H1 (cell line): ENCODE measurements around the gene INPP5A. TPM values are rescaled to one million over a fixed set of nuclear protein-coding genes. Genes with fewer than 3 reads are reported as not detected.

Experiments
- CEBPB ChIP-seq: IDR thresholded peaks from 2 replicates; pipeline ENCODE4 v1.6.1; 2012; ENCODE audit warnings: low read depth, low read length
- RFX5 ChIP-seq: IDR thresholded peaks from 2 replicates; pipeline ENCODE4 v1.6.1; 2011; ENCODE audit warnings: low read depth, low read length, improper control_type of control experiment, borderline replicate concordance
- polyA plus RNA-seq, 7 experiments: library from polyadenylated mRNA; depleted of rRNA in 3 of 7; stranded (reverse) in 5 of 7; unstranded in 2 of 7; fragments of >200 nt in 5 of 7; fragments of 200-250 nt in 2 of 7; gene quantifications; 1 replicate in 5 of 7; 2 replicates in 1 of 7; 4 replicates in 1 of 7; pipeline versions ENCODE4 v1.2.1 to v1.2.3, GENCODE V29; 2011 to 2013; ENCODE audit warnings: missing spikeins in 2 of 7, mixed read lengths in 2 of 7
- total RNA-seq: library from RNA; stranded (reverse); fragmentation: NEBNext Ultra II Directional; extraction: Animal tissue kit (Norgen Biotek cat#: 25700); gene quantifications from 2 replicates; pipeline ENCODE4 v1.2.1, GENCODE V29; 2021
- TF ChIP-seq, protein P1 (sequence below): fragments of 300-600 bp; sonication (generic); IDR thresholded peaks from 2 replicates; pipeline ENCODE4 v1.7.1; 2012; ENCODE audit warnings: low read length, moderate library complexity, mild to moderate bottlenecking, inconsistent platforms; ENCODE audit not compliant: insufficient replicate concordance
- TF ChIP-seq, protein P2 (sequence below): IDR thresholded peaks from 2 replicates; pipeline ENCODE4 v1.6.1; 2012; ENCODE audit warnings: low read length, inconsistent platforms

The INPP5A gene
- total and polyA plus RNA-seq, 2 of the 8 experiments (the other 6 are each of a cell fraction or from before 2014, with no cell fraction given), result 19.7 to 27.5 TPM

- TF ChIP-seq, protein P1, sequence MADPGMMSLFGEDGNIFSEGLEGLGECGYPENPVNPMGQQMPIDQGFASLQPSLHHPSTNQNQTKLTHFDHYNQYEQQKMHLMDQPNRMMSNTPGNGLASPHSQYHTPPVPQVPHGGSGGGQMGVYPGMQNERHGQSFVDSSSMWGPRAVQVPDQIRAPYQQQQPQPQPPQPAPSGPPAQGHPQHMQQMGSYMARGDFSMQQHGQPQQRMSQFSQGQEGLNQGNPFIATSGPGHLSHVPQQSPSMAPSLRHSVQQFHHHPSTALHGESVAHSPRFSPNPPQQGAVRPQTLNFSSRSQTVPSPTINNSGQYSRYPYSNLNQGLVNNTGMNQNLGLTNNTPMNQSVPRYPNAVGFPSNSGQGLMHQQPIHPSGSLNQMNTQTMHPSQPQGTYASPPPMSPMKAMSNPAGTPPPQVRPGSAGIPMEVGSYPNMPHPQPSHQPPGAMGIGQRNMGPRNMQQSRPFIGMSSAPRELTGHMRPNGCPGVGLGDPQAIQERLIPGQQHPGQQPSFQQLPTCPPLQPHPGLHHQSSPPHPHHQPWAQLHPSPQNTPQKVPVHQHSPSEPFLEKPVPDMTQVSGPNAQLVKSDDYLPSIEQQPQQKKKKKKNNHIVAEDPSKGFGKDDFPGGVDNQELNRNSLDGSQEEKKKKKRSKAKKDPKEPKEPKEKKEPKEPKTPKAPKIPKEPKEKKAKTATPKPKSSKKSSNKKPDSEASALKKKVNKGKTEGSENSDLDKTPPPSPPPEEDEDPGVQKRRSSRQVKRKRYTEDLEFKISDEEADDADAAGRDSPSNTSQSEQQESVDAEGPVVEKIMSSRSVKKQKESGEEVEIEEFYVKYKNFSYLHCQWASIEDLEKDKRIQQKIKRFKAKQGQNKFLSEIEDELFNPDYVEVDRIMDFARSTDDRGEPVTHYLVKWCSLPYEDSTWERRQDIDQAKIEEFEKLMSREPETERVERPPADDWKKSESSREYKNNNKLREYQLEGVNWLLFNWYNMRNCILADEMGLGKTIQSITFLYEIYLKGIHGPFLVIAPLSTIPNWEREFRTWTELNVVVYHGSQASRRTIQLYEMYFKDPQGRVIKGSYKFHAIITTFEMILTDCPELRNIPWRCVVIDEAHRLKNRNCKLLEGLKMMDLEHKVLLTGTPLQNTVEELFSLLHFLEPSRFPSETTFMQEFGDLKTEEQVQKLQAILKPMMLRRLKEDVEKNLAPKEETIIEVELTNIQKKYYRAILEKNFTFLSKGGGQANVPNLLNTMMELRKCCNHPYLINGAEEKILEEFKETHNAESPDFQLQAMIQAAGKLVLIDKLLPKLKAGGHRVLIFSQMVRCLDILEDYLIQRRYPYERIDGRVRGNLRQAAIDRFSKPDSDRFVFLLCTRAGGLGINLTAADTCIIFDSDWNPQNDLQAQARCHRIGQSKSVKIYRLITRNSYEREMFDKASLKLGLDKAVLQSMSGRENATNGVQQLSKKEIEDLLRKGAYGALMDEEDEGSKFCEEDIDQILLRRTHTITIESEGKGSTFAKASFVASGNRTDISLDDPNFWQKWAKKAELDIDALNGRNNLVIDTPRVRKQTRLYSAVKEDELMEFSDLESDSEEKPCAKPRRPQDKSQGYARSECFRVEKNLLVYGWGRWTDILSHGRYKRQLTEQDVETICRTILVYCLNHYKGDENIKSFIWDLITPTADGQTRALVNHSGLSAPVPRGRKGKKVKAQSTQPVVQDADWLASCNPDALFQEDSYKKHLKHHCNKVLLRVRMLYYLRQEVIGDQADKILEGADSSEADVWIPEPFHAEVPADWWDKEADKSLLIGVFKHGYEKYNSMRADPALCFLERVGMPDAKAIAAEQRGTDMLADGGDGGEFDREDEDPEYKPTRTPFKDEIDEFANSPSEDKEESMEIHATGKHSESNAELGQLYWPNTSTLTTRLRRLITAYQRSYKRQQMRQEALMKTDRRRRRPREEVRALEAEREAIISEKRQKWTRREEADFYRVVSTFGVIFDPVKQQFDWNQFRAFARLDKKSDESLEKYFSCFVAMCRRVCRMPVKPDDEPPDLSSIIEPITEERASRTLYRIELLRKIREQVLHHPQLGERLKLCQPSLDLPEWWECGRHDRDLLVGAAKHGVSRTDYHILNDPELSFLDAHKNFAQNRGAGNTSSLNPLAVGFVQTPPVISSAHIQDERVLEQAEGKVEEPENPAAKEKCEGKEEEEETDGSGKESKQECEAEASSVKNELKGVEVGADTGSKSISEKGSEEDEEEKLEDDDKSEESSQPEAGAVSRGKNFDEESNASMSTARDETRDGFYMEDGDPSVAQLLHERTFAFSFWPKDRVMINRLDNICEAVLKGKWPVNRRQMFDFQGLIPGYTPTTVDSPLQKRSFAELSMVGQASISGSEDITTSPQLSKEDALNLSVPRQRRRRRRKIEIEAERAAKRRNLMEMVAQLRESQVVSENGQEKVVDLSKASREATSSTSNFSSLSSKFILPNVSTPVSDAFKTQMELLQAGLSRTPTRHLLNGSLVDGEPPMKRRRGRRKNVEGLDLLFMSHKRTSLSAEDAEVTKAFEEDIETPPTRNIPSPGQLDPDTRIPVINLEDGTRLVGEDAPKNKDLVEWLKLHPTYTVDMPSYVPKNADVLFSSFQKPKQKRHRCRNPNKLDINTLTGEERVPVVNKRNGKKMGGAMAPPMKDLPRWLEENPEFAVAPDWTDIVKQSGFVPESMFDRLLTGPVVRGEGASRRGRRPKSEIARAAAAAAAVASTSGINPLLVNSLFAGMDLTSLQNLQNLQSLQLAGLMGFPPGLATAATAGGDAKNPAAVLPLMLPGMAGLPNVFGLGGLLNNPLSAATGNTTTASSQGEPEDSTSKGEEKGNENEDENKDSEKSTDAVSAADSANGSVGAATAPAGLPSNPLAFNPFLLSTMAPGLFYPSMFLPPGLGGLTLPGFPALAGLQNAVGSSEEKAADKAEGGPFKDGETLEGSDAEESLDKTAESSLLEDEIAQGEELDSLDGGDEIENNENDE, result no peak
- TF ChIP-seq RFX5, result no peak
- TF ChIP-seq, protein P2, sequence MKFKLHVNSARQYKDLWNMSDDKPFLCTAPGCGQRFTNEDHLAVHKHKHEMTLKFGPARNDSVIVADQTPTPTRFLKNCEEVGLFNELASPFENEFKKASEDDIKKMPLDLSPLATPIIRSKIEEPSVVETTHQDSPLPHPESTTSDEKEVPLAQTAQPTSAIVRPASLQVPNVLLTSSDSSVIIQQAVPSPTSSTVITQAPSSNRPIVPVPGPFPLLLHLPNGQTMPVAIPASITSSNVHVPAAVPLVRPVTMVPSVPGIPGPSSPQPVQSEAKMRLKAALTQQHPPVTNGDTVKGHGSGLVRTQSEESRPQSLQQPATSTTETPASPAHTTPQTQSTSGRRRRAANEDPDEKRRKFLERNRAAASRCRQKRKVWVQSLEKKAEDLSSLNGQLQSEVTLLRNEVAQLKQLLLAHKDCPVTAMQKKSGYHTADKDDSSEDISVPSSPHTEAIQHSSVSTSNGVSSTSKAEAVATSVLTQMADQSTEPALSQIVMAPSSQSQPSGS, result no peak
- TF ChIP-seq CEBPB, result no peak
These were observed 176.0 kb downstream of the INPP5A start (continued) for GRCh38 chr10:132713421-132714095.
